Sigmoid colon (tissue), 4 donors: ENCODE measurements around the gene RMND1.

Experiments used
- CTCF ChIP-seq, 4 experiments: fragments of 450-650 bp in 3 of 4; fragments of 200-600 bp in 1 of 4; IDR thresholded peaks; one replicate each; pipeline ENCODE4 v1.5.1; 2016 to 2019; ENCODE audit warnings: antibody characterized with exemption in 4 of 4, mild to moderate bottlenecking in 3 of 4, moderate library complexity in 2 of 4
- POLR2A ChIP-seq, 2 donors: fragments of 450-650 bp; IDR thresholded peaks; one replicate each; pipeline ENCODE4 v1.6.1; 2016; ENCODE audit warnings: antibody characterized with exemption in 2 of 2, mild to moderate bottlenecking in 2 of 2, moderate library complexity in 2 of 2
- POLR2AphosphoS5 ChIP-seq, 4 donors: sonication (generic); formaldehyde crosslinking; IDR thresholded peaks; one replicate each; pipeline ENCODE4 v1.6.1; 2017; ENCODE audit warnings: antibody characterized with exemption in 4 of 4

DNA sequence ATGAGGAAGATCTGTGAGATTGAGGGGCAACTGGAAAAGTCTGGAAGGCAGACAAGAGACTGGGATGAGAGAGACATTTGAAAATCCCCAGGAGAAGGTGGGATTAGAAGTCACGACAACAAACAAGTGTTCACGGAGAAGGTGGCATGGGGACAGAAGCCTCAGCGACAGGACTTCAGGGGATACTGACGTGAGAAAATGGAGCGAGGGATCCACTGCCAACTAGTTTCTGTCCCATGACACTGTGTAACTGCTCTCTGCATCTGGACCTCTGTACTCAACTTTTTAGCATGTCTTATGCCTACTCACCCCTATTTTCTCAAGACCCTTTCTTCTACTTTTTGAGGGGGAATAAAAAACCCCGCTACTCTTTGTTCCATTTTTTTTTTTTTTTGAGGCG is 42.2 kb downstream of the RMND1 start:
- TF ChIP-seq CTCF (IDR thresholded peaks at IDR 0.05) = no peak
- no peak for TF ChIP-seq POLR2AphosphoS5 (IDR thresholded peaks at IDR 0.05)
- TF ChIP-seq POLR2A (IDR thresholded peaks at IDR 0.05) = no peak
